Measurements from ENCODE around the gene ACACB. TPM values are rescaled to one million over a fixed set of nuclear protein-coding genes. Genes with fewer than 3 reads are reported as not detected.

ACACB gene
- total and polyA plus RNA-seq, 4 donors = 8.4 to 70.3 (median 30.1) TPM

DNA sequence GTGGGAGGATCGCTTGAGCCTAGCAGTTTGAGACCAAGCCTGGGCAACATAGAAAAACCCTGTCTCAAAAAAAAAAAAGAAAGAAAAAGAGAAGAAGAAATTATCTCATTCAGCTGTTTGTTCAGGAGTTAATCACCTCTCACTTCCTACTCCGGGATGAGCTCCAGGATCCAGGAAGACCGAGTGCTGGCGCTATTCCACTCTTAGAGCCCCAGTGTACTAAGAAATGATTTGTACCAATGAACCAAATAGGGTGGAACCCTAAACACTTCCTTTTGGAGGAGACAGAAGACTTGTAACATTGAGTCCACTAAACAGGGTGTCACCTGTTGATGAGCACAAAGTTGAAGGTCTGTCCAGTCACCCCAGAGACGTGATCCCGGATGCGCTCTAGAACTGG is 26.7 kb upstream of the ACACB start:
- intact Hi-C loops (cut with DNase I) = loop anchor here (5.0 to 10.0 kb wide), 4 partner anchors 37 to 755 kb away; partner anchors contain the start of genes USP30 (in 2 of the 2), CMKLR1 (in 1 of the 2), ISCU (in 1 of the 2) and SART3 (in 1 of the 2)
- no peak for DNase-seq
- H3K4me1 ChIP-seq (ENCODE audit: control insufficient read depth in 1 of 2, insufficient read depth in 2 of 2, low read length in 2 of 2) = no peaks in the 10 kb centered on the region
- H3K27me3 ChIP-seq (ENCODE audit: control insufficient read depth in 1 of 2, insufficient read depth in 2 of 2, low read length in 1 of 2) = no peaks in the 10 kb centered on the region
- H3K4me3 ChIP-seq (ENCODE audit: low read length in 2 of 2) = no peak overlapping the region
- no peak for ATAC-seq (ENCODE audit: low FRiP score)
- H3K9me3 ChIP-seq (ENCODE audit: control insufficient read depth, low read length) = no peaks in the 10 kb centered on the region
- H3K36me3 ChIP-seq (ENCODE audit: control insufficient read depth in 1 of 2, insufficient read depth in 2 of 2, low read length in 1 of 2) = peaks cover 5 to 11% of the 10 kb centered on the region in 2 donors
- H3K27ac ChIP-seq (ENCODE audit: low read depth in 1 of 2, low read length in 2 of 2) = no peak overlapping the region
- WGBS, 2 donors = 88 to 94% methylated on average over 7 of the region's 7 CpGs

DNA sequence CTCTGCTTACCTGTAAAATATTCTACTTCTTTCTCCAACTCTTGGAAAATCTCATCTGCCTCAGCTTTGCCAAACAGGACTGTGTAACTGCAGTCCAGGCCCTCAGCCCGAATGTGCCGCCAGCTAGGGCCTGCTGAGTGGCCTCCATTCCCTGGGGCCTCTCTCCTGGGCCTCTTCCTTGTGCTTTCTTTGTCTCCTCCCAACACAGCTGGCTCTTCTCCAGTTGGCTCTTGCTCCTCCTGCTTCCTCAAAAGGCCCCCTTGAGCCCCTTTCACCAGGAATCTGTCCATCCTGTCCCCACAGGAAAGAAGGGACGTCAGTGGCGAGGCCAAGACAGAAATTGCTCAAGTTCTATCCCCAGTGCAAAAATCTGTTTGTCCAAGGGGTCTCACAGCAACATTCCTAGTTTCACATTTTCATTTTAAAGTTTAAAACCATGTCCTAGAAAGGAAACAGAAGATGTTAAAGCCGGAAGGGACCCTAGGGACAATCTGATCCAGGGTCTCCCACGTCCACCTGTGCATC is 23.8 kb upstream of the ACACB start:
- no peaks in the 10 kb centered on the region for H3K4me1 ChIP-seq (ENCODE audit: control insufficient read depth in 1 of 2, insufficient read depth in 2 of 2, low read length in 2 of 2)
- no peaks in the 10 kb centered on the region for H3K27me3 ChIP-seq (ENCODE audit: control insufficient read depth in 1 of 2, insufficient read depth in 2 of 2, low read length in 1 of 2)
- peaks cover 0 to 4% of the 10 kb centered on the region in 2 donors for H3K36me3 ChIP-seq (ENCODE audit: control insufficient read depth in 1 of 2, insufficient read depth in 2 of 2, low read length in 1 of 2)
- ATAC-seq (ENCODE audit: low FRiP score) (no peak), DNase-seq (no peak)
- peak overlapping the region in 1 of 2 donors; percentile 31 for H3K27ac ChIP-seq (ENCODE audit: low read depth in 1 of 2, low read length in 2 of 2)
- peak overlapping the region; percentile 62 to 85 for H3K4me3 ChIP-seq (ENCODE audit: low read length in 2 of 2)
- no peaks in the 10 kb centered on the region for H3K9me3 ChIP-seq (ENCODE audit: control insufficient read depth, low read length)
- WGBS, 2 donors = 39 to 48% methylated on average over 6 of the region's 6 CpGs
- intact Hi-C loops (cut with DNase I) = loop anchor here (2.0 to 10.0 kb wide), 5 partner anchors 40 to 758 kb away; partner anchors contain the start of genes ISCU (in 2 of the 2), USP30 (in 2 of the 2), CMKLR1 (in 1 of the 2) and SART3 (in 1 of the 2)

DNA sequence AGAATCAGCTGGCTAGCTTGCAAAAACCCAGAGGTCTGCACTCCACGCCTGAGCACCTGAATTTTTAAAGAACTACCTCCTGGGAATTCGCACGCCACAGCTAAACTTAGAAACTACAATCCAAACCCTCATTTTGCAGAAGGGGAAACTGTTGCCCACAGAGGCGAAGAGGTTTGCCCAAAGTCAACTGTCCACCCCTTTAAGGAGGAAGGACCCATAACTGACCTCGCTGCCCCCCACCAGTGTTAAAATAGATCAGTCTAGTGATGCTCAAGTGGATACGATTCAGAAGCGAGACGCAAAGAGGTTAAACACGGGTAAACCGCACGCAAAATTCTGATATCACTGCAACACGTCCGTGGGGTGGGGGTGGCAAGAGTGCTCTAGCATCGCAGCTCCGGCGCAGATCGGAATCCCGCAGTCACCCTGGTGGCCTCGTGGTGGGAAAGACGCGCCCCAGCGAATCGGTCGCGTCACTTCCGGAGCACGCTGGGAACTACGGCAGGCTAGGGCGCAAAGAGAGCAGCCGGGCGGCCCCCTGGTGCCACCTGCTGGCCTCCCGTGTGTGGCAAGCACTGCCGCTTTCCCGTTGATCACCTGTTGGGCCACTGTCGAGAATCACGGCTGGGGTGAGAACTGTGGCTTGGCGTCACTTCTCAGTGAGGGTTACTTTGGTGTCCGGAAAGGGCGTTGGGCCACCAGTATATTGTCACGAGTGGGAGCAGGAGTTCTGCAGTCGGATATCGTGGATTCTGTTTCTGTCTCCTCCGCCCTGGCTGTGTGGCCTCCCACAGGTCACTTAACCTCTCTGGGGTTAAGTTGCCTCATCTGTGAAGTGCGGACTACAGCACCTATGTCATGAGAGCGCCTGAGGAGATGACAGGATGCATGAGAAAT is 23.1 kb upstream of the ACACB start, which contains the start of gene ALKBH2:
ALKBH2 (minus strand) TSS at position 451 of the 897 bp plus-strand sequence. CDS start 686 bp downstream, outside the sequence.
- intact Hi-C loops (cut with DNase I) = loop anchor here (2.0 to 10.0 kb wide), 5 partner anchors 41 to 758 kb away; partner anchors contain the start of genes ISCU (in 2 of the 2), USP30 (in 2 of the 2), CMKLR1 (in 1 of the 2) and SART3 (in 1 of the 2)
- peak; percentile 87 for ATAC-seq (ENCODE audit: low FRiP score)

DNA sequence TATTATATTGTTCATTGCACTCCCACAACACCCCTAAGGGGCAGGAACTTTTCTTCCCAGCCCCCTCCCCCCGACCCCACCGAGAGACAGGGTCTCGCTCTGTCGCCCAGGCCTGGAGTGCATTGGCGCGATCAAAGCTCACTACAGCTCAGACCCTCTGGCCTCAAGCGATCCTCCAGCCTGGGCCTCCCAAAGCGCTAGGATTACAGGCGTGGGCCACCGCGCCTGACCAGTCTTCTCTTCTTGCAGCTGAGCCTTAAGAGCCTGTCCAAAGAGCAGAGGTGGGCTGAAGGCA is 19.3 kb upstream of the ACACB start:
- Histone ChIP-seq H3K27ac (ENCODE audit: low read depth in 1 of 2, low read length in 2 of 2) (no peak overlapping the region), H3K36me3 (ENCODE audit: control insufficient read depth in 1 of 2, insufficient read depth in 2 of 2, low read length in 1 of 2) (no peaks in the 10 kb centered on the region), H3K4me3 (ENCODE audit: low read length in 2 of 2) (no peak overlapping the region), H3K27me3 (ENCODE audit: control insufficient read depth in 1 of 2, insufficient read depth in 2 of 2, low read length in 1 of 2) (no peaks in the 10 kb centered on the region), H3K4me1 (ENCODE audit: control insufficient read depth in 1 of 2, insufficient read depth in 2 of 2, low read length in 2 of 2) (no peaks in the 10 kb centered on the region), H3K9me3 (ENCODE audit: control insufficient read depth, low read length) (no peaks in the 10 kb centered on the region)
- 25 to 27% methylated on average over 11 of the region's 11 CpGs for WGBS, 2 donors
- no peak for ATAC-seq (ENCODE audit: low FRiP score)
- DNase-seq = no peak
- intact Hi-C loops (cut with DNase I) = loop anchor here (5.0 to 10.0 kb wide), 3 partner anchors 292 to 762 kb away; partner anchors contain the start of genes CMKLR1 (in 1 of the 2), KCTD10 (in 1 of the 2) and UBE3B (in 1 of the 2)

More for the DNA sequence above, 23.1 kb upstream of the ACACB start, which contains the start of gene ALKBH2:
- WGBS, 2 donors = 3 to 4% methylated on average over 45 of the region's 45 CpGs
- Histone ChIP-seq H3K36me3 (ENCODE audit: control insufficient read depth in 1 of 2, insufficient read depth in 2 of 2, low read length in 1 of 2) (peaks cover 0 to 2% of the 10 kb centered on the region in 2 donors), H3K27me3 (ENCODE audit: control insufficient read depth in 1 of 2, insufficient read depth in 2 of 2, low read length in 1 of 2) (no peaks in the 10 kb centered on the region), H3K27ac (ENCODE audit: low read depth in 1 of 2, low read length in 2 of 2) (peak within 1 kb of the TSS in 1 of 2 donors; percentile 34), H3K4me1 (ENCODE audit: control insufficient read depth in 1 of 2, insufficient read depth in 2 of 2, low read length in 2 of 2) (no peaks in the 10 kb centered on the region), H3K9me3 (ENCODE audit: control insufficient read depth, low read length) (no peaks in the 10 kb centered on the region), H3K4me3 (ENCODE audit: low read length in 2 of 2) (peak within 1 kb of the TSS; percentile 62 to 85)
- DNase-seq = peak; percentile 96 to 98

DNA sequence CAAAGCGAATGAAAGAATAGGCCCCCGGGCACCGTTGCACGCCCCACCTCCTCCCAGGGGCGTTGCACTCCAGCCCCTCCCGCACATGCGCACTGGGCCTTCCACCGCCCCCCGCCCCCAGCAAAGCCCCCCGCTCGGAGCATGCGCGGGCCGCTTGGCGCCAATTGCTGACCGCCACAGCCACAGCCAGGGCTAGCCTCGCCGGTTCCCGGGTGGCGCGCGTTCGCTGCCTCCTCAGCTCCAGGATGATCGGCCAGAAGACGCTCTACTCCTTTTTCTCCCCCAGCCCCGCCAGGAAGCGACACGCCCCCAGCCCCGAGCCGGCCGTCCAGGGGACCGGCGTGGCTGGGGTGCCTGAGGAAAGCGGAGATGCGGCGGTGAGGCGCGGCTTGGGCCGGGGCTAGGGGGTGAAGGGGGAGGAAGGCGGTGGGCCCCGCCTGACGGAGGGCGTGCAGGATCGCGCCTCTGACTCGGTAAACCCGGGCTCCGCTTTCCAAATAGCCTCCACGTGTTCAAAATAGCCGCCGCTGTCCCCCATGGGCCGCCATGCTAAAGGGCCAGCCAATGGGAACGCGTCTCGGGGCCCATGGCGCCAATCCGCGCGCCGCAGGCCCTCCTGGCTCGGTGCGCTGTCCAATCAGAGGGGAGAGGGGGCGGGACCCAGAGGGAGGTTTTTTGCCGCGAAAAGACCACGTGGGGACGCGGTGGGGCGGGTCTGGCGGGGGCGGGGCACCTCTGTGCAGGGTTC is 18.8 kb upstream of the ACACB start, which contains the start of gene UNG:
UNG (plus strand) TSS at position 163 of the 748 bp plus-strand sequence; CDS start at position 246, 83 bp downstream.
- intact Hi-C loops (cut with DNase I) = loop anchor here (5.0 to 10.0 kb wide), 3 partner anchors 293 to 763 kb away; partner anchors contain the start of genes CMKLR1 (in 1 of the 2), KCTD10 (in 1 of the 2) and UBE3B (in 1 of the 2)
- Histone ChIP-seq H3K27me3 (ENCODE audit: control insufficient read depth in 1 of 2, insufficient read depth in 2 of 2, low read length in 1 of 2) (no peaks in the 10 kb centered on the region), H3K9me3 (ENCODE audit: control insufficient read depth, low read length) (no peaks in the 10 kb centered on the region), H3K27ac (ENCODE audit: low read depth in 1 of 2, low read length in 2 of 2) (peak within 1 kb of the TSS in 1 of 2 donors; percentile 30), H3K36me3 (ENCODE audit: control insufficient read depth in 1 of 2, insufficient read depth in 2 of 2, low read length in 1 of 2) (no peaks in the 10 kb centered on the region), H3K4me1 (ENCODE audit: control insufficient read depth in 1 of 2, insufficient read depth in 2 of 2, low read length in 2 of 2) (no peaks in the 10 kb centered on the region), H3K4me3 (ENCODE audit: low read length in 2 of 2) (peak within 1 kb of the TSS; percentile 68 to 78)
- ATAC-seq (ENCODE audit: low FRiP score) (peak; percentile 98), DNase-seq (peak; percentile 98 to 99)
- WGBS, 2 donors = 0 to 1% methylated on average over 67 to 71 of the region's 71 CpGs

DNA sequence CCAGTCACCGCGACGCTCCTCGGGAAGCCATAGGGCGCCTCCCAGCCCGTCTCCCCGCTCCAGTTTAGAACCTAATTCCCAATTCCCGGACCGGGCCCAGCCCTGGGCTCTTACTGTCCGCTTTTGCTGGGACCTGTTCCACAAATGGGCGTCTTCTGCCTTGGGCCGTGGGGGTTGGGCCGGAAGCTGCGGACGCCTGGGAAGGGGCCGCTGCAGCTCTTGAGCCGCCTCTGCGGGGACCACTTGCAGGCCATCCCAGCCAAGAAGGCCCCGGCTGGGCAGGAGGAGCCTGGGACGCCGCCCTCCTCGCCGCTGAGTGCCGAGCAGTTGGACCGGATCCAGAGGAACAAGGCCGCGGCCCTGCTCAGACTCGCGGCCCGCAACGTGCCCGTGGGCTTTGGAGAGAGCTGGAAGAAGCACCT is 18.2 kb upstream of the ACACB start:
- Histone ChIP-seq H3K4me3 (ENCODE audit: low read length in 2 of 2) (peak overlapping the region; percentile 68 to 78), H3K27me3 (ENCODE audit: control insufficient read depth in 1 of 2, insufficient read depth in 2 of 2, low read length in 1 of 2) (no peaks in the 10 kb centered on the region), H3K9me3 (ENCODE audit: control insufficient read depth, low read length) (no peaks in the 10 kb centered on the region), H3K36me3 (ENCODE audit: control insufficient read depth in 1 of 2, insufficient read depth in 2 of 2, low read length in 1 of 2) (no peaks in the 10 kb centered on the region), H3K4me1 (ENCODE audit: control insufficient read depth in 1 of 2, insufficient read depth in 2 of 2, low read length in 2 of 2) (no peaks in the 10 kb centered on the region), H3K27ac (ENCODE audit: low read depth in 1 of 2, low read length in 2 of 2) (peak overlapping the region in 1 of 2 donors; percentile 30)
- intact Hi-C loops (cut with DNase I) = loop anchor here (5.0 to 10.0 kb wide), 3 partner anchors 293 to 763 kb away; partner anchors contain the start of genes CMKLR1 (in 1 of the 2), KCTD10 (in 1 of the 2) and UBE3B (in 1 of the 2)
- WGBS, 2 donors = 0% methylated on average over 29 to 32 of the region's 32 CpGs
- DNase-seq = peak; percentile 80 to 89
- ATAC-seq (ENCODE audit: low FRiP score) = peak; percentile 80

DNA sequence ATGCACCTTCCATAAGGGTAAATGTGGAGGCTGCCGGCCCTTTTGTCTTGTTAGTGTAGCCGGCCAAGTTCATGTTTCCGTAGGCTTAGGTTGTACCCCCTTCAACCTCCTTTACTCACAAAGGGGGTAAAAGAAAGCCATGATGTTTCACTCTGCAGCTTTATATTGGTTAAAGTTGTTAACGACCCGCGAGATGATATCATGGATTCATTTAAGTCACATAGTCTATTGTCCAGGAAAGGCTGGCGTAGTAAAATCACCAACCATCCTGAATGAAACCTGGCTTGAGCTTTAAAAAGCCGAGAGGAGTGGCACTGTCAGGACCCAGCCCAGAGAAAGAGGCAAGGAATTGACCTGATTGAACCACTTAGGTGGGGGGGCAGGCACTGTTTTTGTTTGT is 17.7 kb upstream of the ACACB start:
- intact Hi-C loops (cut with DNase I) = loop anchor here (5.0 to 10.0 kb wide), 3 partner anchors 294 to 764 kb away; partner anchors contain the start of genes CMKLR1 (in 1 of the 2), KCTD10 (in 1 of the 2) and UBE3B (in 1 of the 2)
- DNase-seq = no peak

More for the DNA sequence above, 17.7 kb upstream of the ACACB start:
- no peak for ATAC-seq (ENCODE audit: low FRiP score)
- no peaks in the 10 kb centered on the region for H3K36me3 ChIP-seq (ENCODE audit: control insufficient read depth in 1 of 2, insufficient read depth in 2 of 2, low read length in 1 of 2)
- H3K9me3 ChIP-seq (ENCODE audit: control insufficient read depth, low read length) = no peaks in the 10 kb centered on the region
- WGBS, 2 donors = 1 to 2% methylated on average over 8 of the region's 8 CpGs
- H3K4me3 ChIP-seq (ENCODE audit: low read length in 2 of 2) = peak overlapping the region; percentile 68 to 78
- no peaks in the 10 kb centered on the region for H3K4me1 ChIP-seq (ENCODE audit: control insufficient read depth in 1 of 2, insufficient read depth in 2 of 2, low read length in 2 of 2)
- no peaks in the 10 kb centered on the region for H3K27me3 ChIP-seq (ENCODE audit: control insufficient read depth in 1 of 2, insufficient read depth in 2 of 2, low read length in 1 of 2)
- peak overlapping the region in 1 of 2 donors; percentile 30 for H3K27ac ChIP-seq (ENCODE audit: low read depth in 1 of 2, low read length in 2 of 2)
